ENCODE data around the gene PPP1R37.
"Not testable (repeated sequence)": the region's sequence is repeated elsewhere in the genome, so short reads cannot be mapped to it uniquely, and the experiment has no call there.

The PPP1R37 gene

GRCh38 chr19:45095496-45096413, 2.8 kb downstream of the PPP1R37 start:
- no peak for DNase-seq

- DNase-seq = no peak
Measured at GRCh38 chr19:45096700-45097099, 3.7 kb downstream of the PPP1R37 start.

GRCh38 chr19:45097450-45097775, 4.4 kb downstream of the PPP1R37 start:
- no peak for DNase-seq

- peak; percentile 90 for DNase-seq
Measured at GRCh38 chr19:45097776-45098520, 5.0 kb downstream of the PPP1R37 start.

GRCh38 chr19:45098521-45099466, 5.8 kb downstream of the PPP1R37 start:
- DNase-seq = peak; percentile 20

- DNase-seq = no peak
Measured at GRCh38 chr19:45099467-45100191, 6.7 kb downstream of the PPP1R37 start.

GRCh38 chr19:45100201-45100600, 7.2 kb downstream of the PPP1R37 start:
- no peak for DNase-seq

- peak; percentile 28 for DNase-seq
Measured at GRCh38 chr19:45100846-45101252, 7.9 kb downstream of the PPP1R37 start.

GRCh38 chr19:45101806-45102205, 8.8 kb downstream of the PPP1R37 start:
- no peak for DNase-seq

- no peak for DNase-seq
Measured at GRCh38 chr19:45102481-45102880, 9.5 kb downstream of the PPP1R37 start.

- DNase-seq = peak; percentile 26
Measured at GRCh38 chr19:45103156-45103507, 10.2 kb downstream of the PPP1R37 start.

GRCh38 chr19:45103508-45104319, 10.7 kb downstream of the PPP1R37 start:
- no peak for DNase-seq

- DNase-seq = no peak
Measured at GRCh38 chr19:45104658-45105349, 11.8 kb downstream of the PPP1R37 start.

- not testable (repeated sequence) for DNase-seq
Measured at GRCh38 chr19:45106363-45106762, 13.4 kb downstream of the PPP1R37 start.

- peak; percentile 28 for DNase-seq
Measured at GRCh38 chr19:45107621-45108150, 14.7 kb downstream of the PPP1R37 start.

GRCh38 chr19:45110851-45111266, 17.9 kb downstream of the PPP1R37 start:
- no peak for DNase-seq

GRCh38 chr19:45112111-45112827, 19.3 kb downstream of the PPP1R37 start:
- DNase-seq = no peak

GRCh38 chr19:45113628-45114027, 20.6 kb downstream of the PPP1R37 start:
- DNase-seq = no peak

- DNase-seq = no peak
Measured at GRCh38 chr19:45114116-45114515, 21.1 kb downstream of the PPP1R37 start.

Measured in fibroblast of skin of abdomen (primary cell).